Loucy (cell line): ENCODE data around the gene NRXN3.

Source experiments
- EZH2phosphoT487 ChIP-seq: fragments of 200-600 bp; IDR thresholded peaks from 2 replicates; pipeline ENCODE4 v1.6.1; 2018; ENCODE audit warnings: antibody characterized with exemption, mild to moderate bottlenecking, moderate library complexity, borderline replicate concordance
- TF ChIP-seq, protein P1 (sequence below): fragments of 200-600 bp; sonication (generic); conservative IDR thresholded peaks from 2 replicates; pipeline ENCODE4 v1.5.1; 2014; ENCODE audit warnings: mild to moderate bottlenecking, antibody characterized with exemption, low read length

DNA sequence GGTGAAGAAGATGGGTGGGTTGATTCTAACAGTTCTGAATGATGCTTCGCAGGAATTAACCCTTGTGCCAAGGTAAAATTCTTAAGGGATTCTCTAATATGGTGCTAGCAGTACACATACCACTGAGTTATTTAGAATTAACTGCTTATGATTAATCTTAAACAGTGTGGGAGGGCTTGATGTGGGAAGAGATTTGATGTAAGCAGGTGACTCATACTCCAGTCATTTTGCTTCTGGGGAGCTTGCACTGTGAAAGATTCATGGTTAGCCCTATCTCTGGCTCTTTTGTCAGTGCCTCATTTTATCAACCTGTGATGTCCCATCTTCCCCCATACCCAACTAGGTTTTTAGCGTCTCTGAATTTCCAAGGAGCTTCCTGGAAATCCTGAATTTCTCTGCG, 83.8 kb downstream of the NRXN3 start:
- TF ChIP-seq, protein P1, sequence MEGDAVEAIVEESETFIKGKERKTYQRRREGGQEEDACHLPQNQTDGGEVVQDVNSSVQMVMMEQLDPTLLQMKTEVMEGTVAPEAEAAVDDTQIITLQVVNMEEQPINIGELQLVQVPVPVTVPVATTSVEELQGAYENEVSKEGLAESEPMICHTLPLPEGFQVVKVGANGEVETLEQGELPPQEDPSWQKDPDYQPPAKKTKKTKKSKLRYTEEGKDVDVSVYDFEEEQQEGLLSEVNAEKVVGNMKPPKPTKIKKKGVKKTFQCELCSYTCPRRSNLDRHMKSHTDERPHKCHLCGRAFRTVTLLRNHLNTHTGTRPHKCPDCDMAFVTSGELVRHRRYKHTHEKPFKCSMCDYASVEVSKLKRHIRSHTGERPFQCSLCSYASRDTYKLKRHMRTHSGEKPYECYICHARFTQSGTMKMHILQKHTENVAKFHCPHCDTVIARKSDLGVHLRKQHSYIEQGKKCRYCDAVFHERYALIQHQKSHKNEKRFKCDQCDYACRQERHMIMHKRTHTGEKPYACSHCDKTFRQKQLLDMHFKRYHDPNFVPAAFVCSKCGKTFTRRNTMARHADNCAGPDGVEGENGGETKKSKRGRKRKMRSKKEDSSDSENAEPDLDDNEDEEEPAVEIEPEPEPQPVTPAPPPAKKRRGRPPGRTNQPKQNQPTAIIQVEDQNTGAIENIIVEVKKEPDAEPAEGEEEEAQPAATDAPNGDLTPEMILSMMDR: no peak
- TF ChIP-seq EZH2phosphoT487: no peak
